Natural killer cell (primary cell): ENCODE results near the gene CUL1. TPM values are rescaled to one million over a fixed set of nuclear protein-coding genes. Genes with fewer than 3 reads are reported as not detected.

Source experiments
- ATAC-seq, 3 donors: fragments of 150-1000 bp in 2 of 3; fragments of 200-7000 bp in 1 of 3; cut with Tn5 transposase; 1 replicate in 1 of 3; 2 replicates in 2 of 3; pipeline ENCODE4 v1.10.0; 2021; ENCODE audit warnings: mild to moderate bottlenecking in 2 of 3, moderate library complexity in 2 of 3
- DNase-seq, 2 donors: peaks; one replicate each; pipeline versions ENCODE4 v3.0.0 to v3.0.0-alpha.2; 2013 to 2021; ENCODE audit warnings: mixed read lengths in 1 of 2
- H3K27ac ChIP-seq: one replicate; pipeline ENCODE4 v1.5.1; 2013; ENCODE audit warnings: mild to moderate bottlenecking, low read length
- H3K27me3 ChIP-seq: one replicate; pipeline ENCODE4 v1.6.1; 2013; ENCODE audit warnings: low read length; ENCODE audit not compliant: control insufficient read depth, insufficient read depth
- H3K36me3 ChIP-seq: one replicate; pipeline ENCODE4 v1.6.1; 2013; ENCODE audit warnings: low read length; ENCODE audit not compliant: control insufficient read depth, insufficient read depth
- H3K4me1 ChIP-seq: one replicate; pipeline ENCODE4 v1.6.1; 2013; ENCODE audit warnings: low read length; ENCODE audit not compliant: control insufficient read depth, insufficient read depth
- H3K4me3 ChIP-seq: one replicate; pipeline ENCODE4 v1.5.1; 2013; ENCODE audit warnings: low read length
- H3K9me3 ChIP-seq: one replicate; pipeline ENCODE4 v1.6.1; 2013; ENCODE audit warnings: low read length; ENCODE audit not compliant: control insufficient read depth, insufficient read depth
- H3K27ac Mint-ChIP-seq, 2 donors: one replicate each; pipeline ENCODE4 v1.8.0; 2022; ENCODE audit warnings: mild to moderate bottlenecking in 2 of 2, mixed read lengths in 2 of 2, moderate library complexity in 1 of 2
- H3K27me3 Mint-ChIP-seq, 2 donors: one replicate each; pipeline ENCODE4 v1.8.0; 2022; ENCODE audit warnings: low read depth in 2 of 2, mixed read lengths in 2 of 2
- H3K36me3 Mint-ChIP-seq: one replicate; pipeline ENCODE4 v1.8.0; 2022; ENCODE audit warnings: mixed read lengths
- H3K4me1 Mint-ChIP-seq, 2 donors: one replicate each; pipeline ENCODE4 v1.8.0; 2022; ENCODE audit warnings: mixed read lengths in 2 of 2
- H3K4me3 Mint-ChIP-seq: one replicate; pipeline ENCODE4 v1.8.0; 2022; ENCODE audit warnings: mild to moderate bottlenecking, moderate library complexity, mixed read lengths
- H3K9me3 Mint-ChIP-seq, 2 donors: one replicate each; pipeline ENCODE4 v1.8.0; 2022; ENCODE audit warnings: mixed read lengths in 2 of 2
- WGBS: methylation state at CpG from one replicate; pipeline ENCODE4 v1.1.7; 2013; ENCODE audit warnings: missing lambda C conversion rate; ENCODE audit not compliant: insufficient coverage; 5-methylcytosine and 5-hydroxymethylcytosine counted together
- intact Hi-C: fragments of 100-400 bp; cut with micrococcal nuclease; formaldehyde crosslinking; loops from one replicate; pipeline ENCODE4 v1.14.2; 2022
- total RNA-seq, 4 donors: library from RNA; stranded (reverse); fragments of 120-200 nt in 1 of 4; gene quantifications; one replicate each; pipeline versions ENCODE4 v1.2.3 to v1.2.4, GENCODE V29; 2013 to 2022
- TF ChIP-seq, protein P1 (sequence below): fragments of 200-600 bp; IDR thresholded peaks from one replicate; pipeline ENCODE4 v1.8.0; 2022; ENCODE audit warnings: antibody characterized with exemption

The CUL1 gene
- total RNA-seq, 3 donors from 2014 or later (not counting 1 experiment from before 2014, with no cell fraction given): 37.4 to 45.1 (median 43.2) TPM

DNA sequence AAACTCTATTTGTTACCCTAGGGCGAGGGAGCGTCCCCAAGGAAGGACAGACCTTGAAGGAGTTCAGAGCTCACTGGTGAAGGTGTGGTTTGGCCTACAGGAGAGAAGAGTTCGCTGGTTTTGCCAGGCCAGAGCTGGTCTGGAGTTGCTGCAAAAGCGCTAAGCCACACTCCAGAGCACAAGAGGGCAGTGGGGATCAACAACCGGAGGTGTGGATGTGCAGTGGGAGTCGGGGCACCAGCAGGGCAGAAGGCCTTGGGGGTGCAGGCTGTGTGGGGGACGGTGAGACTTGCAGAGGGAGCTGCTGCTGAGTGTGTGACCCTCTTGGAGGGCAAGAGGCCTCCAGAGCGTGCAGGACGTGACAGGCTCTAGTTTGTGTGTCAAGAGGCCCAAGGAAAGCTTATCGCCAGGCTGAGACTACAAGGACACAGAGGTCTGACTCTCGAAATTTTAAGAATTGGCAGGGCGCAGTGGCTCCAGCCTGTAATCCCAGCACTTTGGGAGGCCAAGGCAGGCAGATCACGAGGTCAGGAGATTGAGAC is 14.3 kb upstream of the CUL1 start:
- TF ChIP-seq, protein P1, sequence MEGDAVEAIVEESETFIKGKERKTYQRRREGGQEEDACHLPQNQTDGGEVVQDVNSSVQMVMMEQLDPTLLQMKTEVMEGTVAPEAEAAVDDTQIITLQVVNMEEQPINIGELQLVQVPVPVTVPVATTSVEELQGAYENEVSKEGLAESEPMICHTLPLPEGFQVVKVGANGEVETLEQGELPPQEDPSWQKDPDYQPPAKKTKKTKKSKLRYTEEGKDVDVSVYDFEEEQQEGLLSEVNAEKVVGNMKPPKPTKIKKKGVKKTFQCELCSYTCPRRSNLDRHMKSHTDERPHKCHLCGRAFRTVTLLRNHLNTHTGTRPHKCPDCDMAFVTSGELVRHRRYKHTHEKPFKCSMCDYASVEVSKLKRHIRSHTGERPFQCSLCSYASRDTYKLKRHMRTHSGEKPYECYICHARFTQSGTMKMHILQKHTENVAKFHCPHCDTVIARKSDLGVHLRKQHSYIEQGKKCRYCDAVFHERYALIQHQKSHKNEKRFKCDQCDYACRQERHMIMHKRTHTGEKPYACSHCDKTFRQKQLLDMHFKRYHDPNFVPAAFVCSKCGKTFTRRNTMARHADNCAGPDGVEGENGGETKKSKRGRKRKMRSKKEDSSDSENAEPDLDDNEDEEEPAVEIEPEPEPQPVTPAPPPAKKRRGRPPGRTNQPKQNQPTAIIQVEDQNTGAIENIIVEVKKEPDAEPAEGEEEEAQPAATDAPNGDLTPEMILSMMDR: no peak
- Mint-ChIP-seq H3K4me1 (peaks cover 0 to 4% of the 10 kb centered on the region in 2 donors), H3K27me3 (peaks cover 8 to 11% of the 10 kb centered on the region in 2 donors), H3K27ac (no peak overlapping the region), H3K36me3 (no peaks in the 10 kb centered on the region), H3K4me3 (no peak overlapping the region), H3K9me3 (no peaks in the 10 kb centered on the region)
- no peaks in the 10 kb centered on the region for H3K36me3 ChIP-seq
- intact Hi-C loops: no loop called here
- H3K27ac ChIP-seq: no peak overlapping the region
- no peaks in the 10 kb centered on the region for H3K27me3 ChIP-seq
- no peak overlapping the region for H3K4me3 ChIP-seq
- no peaks in the 10 kb centered on the region for H3K4me1 ChIP-seq
- no peaks in the 10 kb centered on the region for H3K9me3 ChIP-seq
- ATAC-seq (no peak), DNase-seq (no peak)
- 90% methylated on average over 13 of the region's 13 CpGs for WGBS

DNA sequence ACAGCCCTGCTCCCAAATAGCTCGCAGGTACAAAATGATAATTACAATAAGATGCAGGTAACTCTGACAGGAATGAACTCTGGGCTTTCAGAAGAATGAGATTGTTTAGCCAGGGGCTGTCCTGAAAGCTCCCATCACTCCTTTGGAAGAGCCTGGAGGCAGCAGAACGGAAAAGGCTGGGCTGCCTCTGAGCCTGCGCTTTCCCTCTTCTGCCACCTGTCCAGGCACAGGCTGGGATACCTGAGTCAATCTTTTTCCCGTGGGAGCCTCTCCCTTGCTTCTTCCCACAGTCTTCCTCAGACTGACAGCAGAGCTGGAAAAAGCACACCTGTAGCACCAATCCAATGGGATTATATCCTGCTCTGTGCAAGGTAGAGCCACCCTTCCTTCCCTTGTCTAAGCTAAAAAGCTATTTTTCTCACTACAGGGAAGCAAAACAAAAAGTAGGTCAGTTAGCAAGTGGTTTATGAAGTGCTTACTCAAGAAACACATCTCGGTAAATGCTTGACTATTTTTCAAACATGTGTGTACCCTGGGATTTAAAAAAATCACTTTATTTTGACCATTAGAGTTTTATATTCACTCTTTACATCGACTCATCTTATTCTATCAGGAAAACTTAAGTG is 12.3 kb upstream of the CUL1 start:
- whole genome bisulfite sequencing: 72% methylated on average over 6 of the region's 6 CpGs
- Mint-ChIP-seq H3K27me3 (peaks cover 0 to 12% of the 10 kb centered on the region in 2 donors), H3K36me3 (no peaks in the 10 kb centered on the region), H3K4me3 (no peak overlapping the region), H3K9me3 (no peaks in the 10 kb centered on the region), H3K4me1 (peaks cover 0 to 4% of the 10 kb centered on the region in 2 donors), H3K27ac (no peak overlapping the region)
- TF ChIP-seq, protein P1: no peak
- Histone ChIP-seq H3K36me3 (no peaks in the 10 kb centered on the region), H3K4me1 (no peaks in the 10 kb centered on the region), H3K9me3 (no peaks in the 10 kb centered on the region), H3K27ac (no peak overlapping the region), H3K4me3 (no peak overlapping the region), H3K27me3 (no peaks in the 10 kb centered on the region)
- ATAC-seq (no peak), DNase-seq (no peak)
- intact Hi-C loops: no loop called here

DNA sequence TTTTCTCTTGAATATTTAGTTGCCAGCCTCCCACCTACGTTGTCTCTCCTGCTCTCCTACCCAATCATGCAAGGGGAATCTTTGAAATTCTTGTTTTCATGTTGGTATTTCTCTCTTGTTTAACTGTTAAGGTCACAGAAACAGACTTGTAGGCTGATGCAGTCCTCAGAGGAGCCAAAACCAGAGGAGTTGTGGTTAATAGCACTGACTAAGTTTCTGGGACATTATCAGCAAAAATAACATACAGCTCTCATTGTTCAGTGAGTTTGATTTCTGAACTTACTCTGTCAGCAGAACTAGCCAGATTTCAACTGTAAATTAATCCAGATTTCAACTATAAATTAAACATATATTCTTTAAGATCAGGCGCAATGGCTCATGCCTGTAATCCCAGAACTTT is 11.1 kb upstream of the CUL1 start:
- no peak for ATAC-seq
- no peak overlapping the region for H3K4me3 ChIP-seq
- no peaks in the 10 kb centered on the region for H3K4me1 ChIP-seq
- H3K36me3 Mint-ChIP-seq: no peaks in the 10 kb centered on the region
- peaks cover 0 to 4% of the 10 kb centered on the region in 2 donors for H3K4me1 Mint-ChIP-seq
- H3K27ac ChIP-seq: no peak overlapping the region
- H3K27me3 Mint-ChIP-seq: peaks cover 0 to 12% of the 10 kb centered on the region in 2 donors
- no peaks in the 10 kb centered on the region for H3K9me3 Mint-ChIP-seq
- no peak overlapping the region for H3K27ac Mint-ChIP-seq
- WGBS: 100% methylated on average over 1 of the region's 2 CpGs
- TF ChIP-seq, protein P1: no peak
- no peaks in the 10 kb centered on the region for H3K9me3 ChIP-seq
- H3K4me3 Mint-ChIP-seq: no peak overlapping the region
- H3K36me3 ChIP-seq: no peaks in the 10 kb centered on the region
- no peaks in the 10 kb centered on the region for H3K27me3 ChIP-seq
- no peak for DNase-seq
- intact Hi-C loops: no loop called here

DNA sequence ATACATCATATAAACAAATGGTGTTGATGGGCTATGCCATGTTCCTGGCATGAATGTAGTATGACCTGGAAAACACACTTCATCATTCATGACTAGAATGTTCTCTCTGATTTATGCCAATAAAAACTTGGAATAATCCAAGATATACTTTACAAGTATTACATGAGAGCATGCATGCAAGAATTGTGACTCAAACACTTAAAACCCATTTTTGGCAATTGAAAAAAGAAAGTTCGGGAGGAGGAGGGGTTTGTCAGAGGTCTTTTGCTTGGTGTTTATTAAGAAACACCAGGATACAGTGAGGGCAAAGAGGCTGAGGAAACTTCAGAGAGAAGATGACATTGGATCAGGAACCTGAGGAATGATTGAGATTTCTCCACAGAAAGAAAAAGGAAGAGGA is 10.2 kb upstream of the CUL1 start:
- no peak overlapping the region for H3K27ac Mint-ChIP-seq
- Histone ChIP-seq H3K4me3 (no peak overlapping the region), H3K4me1 (no peaks in the 10 kb centered on the region), H3K27me3 (no peaks in the 10 kb centered on the region), H3K36me3 (no peaks in the 10 kb centered on the region), H3K27ac (no peak overlapping the region), H3K9me3 (no peaks in the 10 kb centered on the region)
- intact Hi-C loops: no loop called here
- TF ChIP-seq, protein P1: no peak
- ATAC-seq (no peak), DNase-seq (no peak)
- peaks cover 0 to 10% of the 10 kb centered on the region in 2 donors for H3K27me3 Mint-ChIP-seq
- H3K4me1 Mint-ChIP-seq: peaks cover 0 to 4% of the 10 kb centered on the region in 2 donors
- no peak overlapping the region for H3K4me3 Mint-ChIP-seq
- no peaks in the 10 kb centered on the region for H3K36me3 Mint-ChIP-seq
- WGBS: 100% methylated on average over 1 of the region's 1 CpG
- no peaks in the 10 kb centered on the region for H3K9me3 Mint-ChIP-seq
